ENCODE data around the gene SH3GL3.

GRCh38 chr15:83477808-83478537 lies 30.8 kb downstream of the SH3GL3 start:
- TF ChIP-seq MZF1 (tag by site-specific recombination; IDR thresholded peaks at IDR 0.05; ENCODE audit: borderline replicate concordance) (no peak), ZBTB20 (tag by site-specific recombination; IDR thresholded peaks at IDR 0.05) (no peak), CTCF (tag by site-specific recombination; IDR thresholded peaks at IDR 0.05) (no peak), KLF16 (tag by site-specific recombination; IDR thresholded peaks at IDR 0.05) (no peak), ZNF529 (tag by site-specific recombination; IDR thresholded peaks at IDR 0.05; ENCODE audit: insufficient replicate concordance) (no peak), ZNF513 (tag by site-specific recombination; IDR thresholded peaks at IDR 0.05) (no peak), PRDM1 (tag by site-specific recombination; IDR thresholded peaks at IDR 0.05) (no peak), ZNF140 (tag by site-specific recombination; IDR thresholded peaks at IDR 0.05) (no peak), KLF9 (tag by site-specific recombination; IDR thresholded peaks at IDR 0.05; ENCODE audit: low read depth) (no peak), ZNF37A (tag by site-specific recombination; IDR thresholded peaks at IDR 0.05) (no peak), ZNF670 (tag by site-specific recombination; IDR thresholded peaks at IDR 0.05; ENCODE audit: low read depth) (no peak), HOXA7 (CRISPR knock-in tag; IDR thresholded peaks at IDR 0.05; ENCODE audit: borderline replicate concordance) (no peak), ZNF274 (IDR thresholded peaks at IDR 0.05; ENCODE audit: low read length) (no peak), ZNF274 (tag by site-specific recombination; IDR thresholded peaks at IDR 0.05; ENCODE audit: borderline replicate concordance) (no peak)
